H9 (cell line): ENCODE measurements around the gene METAP2. TPM values are rescaled to one million over a fixed set of nuclear protein-coding genes. Genes with fewer than 3 reads are reported as not detected.
"Not testable (repeated sequence)": the region's sequence is repeated elsewhere in the genome, so short reads cannot be mapped to it uniquely, and the experiment has no call there.

Experiments used
- DNase-seq: peaks from one replicate; pipeline ENCODE4 v3.0.0-alpha.2; 2017
- H2AFZ ChIP-seq: one replicate; pipeline ENCODE4 v1.6.1; 2013; ENCODE audit warnings: mild to moderate bottlenecking, low read length, control low read depth, moderate library complexity
- H2AK5ac ChIP-seq: 2 replicates; pipeline ENCODE4 v1.6.1; 2013; ENCODE audit warnings: low read length, control low read depth, mixed read lengths; ENCODE audit not compliant: insufficient read length
- H2BK120ac ChIP-seq: one replicate; pipeline ENCODE4 v1.6.1; 2013; ENCODE audit warnings: low read depth, mild to moderate bottlenecking, low read length, control low read depth, inconsistent platforms; ENCODE audit not compliant: poor library complexity, severe bottlenecking
- H2BK12ac ChIP-seq: 2 replicates; pipeline ENCODE4 v1.6.1; 2013; ENCODE audit warnings: low read length, control low read depth, mixed read lengths, low read depth; ENCODE audit not compliant: insufficient read length
- H2BK15ac ChIP-seq: 2 replicates; pipeline ENCODE4 v1.6.1; 2013; ENCODE audit warnings: low read depth, low read length, control low read depth
- H2BK20ac ChIP-seq: one replicate; pipeline ENCODE4 v1.6.1; 2013; ENCODE audit warnings: low read depth, mild to moderate bottlenecking, low read length, control low read depth, inconsistent platforms; ENCODE audit not compliant: poor library complexity, severe bottlenecking
- H2BK5ac ChIP-seq: 2 replicates; pipeline ENCODE4 v1.6.1; 2013; ENCODE audit warnings: low read length, control low read depth, mixed read lengths; ENCODE audit not compliant: insufficient read length
- H3K14ac ChIP-seq: 2 replicates; pipeline ENCODE4 v1.6.1; 2013; ENCODE audit warnings: low read length, control low read depth; ENCODE audit not compliant: insufficient read depth
- H3K18ac ChIP-seq: 2 replicates; pipeline ENCODE4 v1.6.1; 2013; ENCODE audit warnings: low read depth, mild to moderate bottlenecking, mixed read lengths, low read length, control low read depth; ENCODE audit not compliant: insufficient read length
- H3K23ac ChIP-seq: 2 replicates; pipeline ENCODE4 v1.6.1; 2013; ENCODE audit warnings: low read length, control low read depth, mixed read lengths, low read depth; ENCODE audit not compliant: insufficient read length
- H3K23me2 ChIP-seq: 2 replicates; pipeline ENCODE4 v1.6.1; 2013; ENCODE audit warnings: low read depth, mild to moderate bottlenecking, mixed read lengths, low read length, control low read depth; ENCODE audit not compliant: insufficient read length, poor library complexity, severe bottlenecking
- H3K27ac ChIP-seq: 2 replicates; pipeline ENCODE4 v1.5.1; 2013; ENCODE audit warnings: low read length, control low read depth, mixed read lengths, low read depth; ENCODE audit not compliant: insufficient read length
- H3K27me3 ChIP-seq: 2 replicates; pipeline ENCODE4 v1.6.1; 2013; ENCODE audit warnings: low read length, control low read depth, inconsistent platforms; ENCODE audit not compliant: insufficient read depth
- H3K4ac ChIP-seq: 2 replicates; pipeline ENCODE4 v1.6.1; 2013; ENCODE audit warnings: low read depth, mild to moderate bottlenecking, control low read depth, inconsistent platforms, low read length, moderate library complexity
- H3K4me1 ChIP-seq: 2 replicates; pipeline ENCODE4 v1.6.1; 2013; ENCODE audit warnings: low read length, control low read depth, inconsistent platforms; ENCODE audit not compliant: insufficient read depth
- H3K4me2 ChIP-seq: 2 replicates; pipeline ENCODE4 v1.6.1; 2013; ENCODE audit warnings: low read length, control low read depth, mixed read lengths; ENCODE audit not compliant: insufficient read length, insufficient read depth
- H3K56ac ChIP-seq: 2 replicates; pipeline ENCODE4 v1.6.1; 2013; ENCODE audit warnings: low read depth, mild to moderate bottlenecking, mixed read lengths, low read length, control low read depth; ENCODE audit not compliant: insufficient read length
- H3K79me1 ChIP-seq: 2 replicates; pipeline ENCODE4 v1.6.1; 2013; ENCODE audit warnings: low read depth, mild to moderate bottlenecking, moderate library complexity, low read length, control low read depth, inconsistent platforms; ENCODE audit not compliant: insufficient read depth, poor library complexity, severe bottlenecking
- H3K79me2 ChIP-seq: 2 replicates; pipeline ENCODE4 v1.6.1; 2013; ENCODE audit warnings: low read length, control low read depth, inconsistent platforms; ENCODE audit not compliant: insufficient read depth
- H3K9ac ChIP-seq: 2 replicates; pipeline ENCODE4 v1.6.1; 2013; ENCODE audit warnings: low read length, control low read depth, mixed read lengths; ENCODE audit not compliant: insufficient read length; ENCODE audit errors: extremely low read depth
- H3K9me3 ChIP-seq: one replicate; pipeline ENCODE4 v1.6.1; 2013; ENCODE audit warnings: low read depth, low read length, inconsistent platforms; ENCODE audit not compliant: control insufficient read depth
- H3T11ph ChIP-seq: one replicate; pipeline ENCODE4 v1.6.1; 2013; ENCODE audit warnings: mild to moderate bottlenecking, low read length, control low read depth, inconsistent platforms
- H4K20me1 ChIP-seq: one replicate; pipeline ENCODE4 v1.6.1; 2013; ENCODE audit not compliant: control insufficient read depth, insufficient read length, insufficient read depth
- H4K5ac ChIP-seq: 2 replicates; pipeline ENCODE4 v1.6.1; 2013; ENCODE audit warnings: low read depth, mild to moderate bottlenecking, mixed read lengths, low read length, control low read depth; ENCODE audit not compliant: insufficient read length
- H4K8ac ChIP-seq: replicated peaks from 2 replicates; pipeline ENCODE4 v1.6.1; 2013; ENCODE audit warnings: low read length, control low read depth, mixed read lengths, low read depth; ENCODE audit not compliant: insufficient read length
- H4K91ac ChIP-seq: 2 replicates; pipeline ENCODE4 v1.6.1; 2013; ENCODE audit warnings: low read depth, mild to moderate bottlenecking, moderate library complexity, mixed read lengths, low read length, control low read depth; ENCODE audit not compliant: insufficient read length
- H3K27ac Mint-ChIP-seq, 3 experiments: 2 replicates in 2 of 3; 3 replicates in 1 of 3; pipeline ENCODE4 v1.8.0; 2020 to 2021; ENCODE audit warnings: mixed read lengths in 3 of 3, mild to moderate bottlenecking in 1 of 3, moderate library complexity in 1 of 3
- H3K27me3 Mint-ChIP-seq: 2 replicates; pipeline ENCODE4 v1.8.0; 2021; ENCODE audit warnings: low read depth, mild to moderate bottlenecking, moderate library complexity, mixed read lengths
- H3K36me3 Mint-ChIP-seq, 3 experiments: 2 replicates in 2 of 3; 3 replicates in 1 of 3; pipeline ENCODE4 v1.8.0; 2020 to 2021; ENCODE audit warnings: low read depth in 3 of 3, mixed read lengths in 3 of 3; ENCODE audit not compliant: insufficient read depth in 1 of 3
- H3K4me1 Mint-ChIP-seq, 2 experiments: 2 replicates each; pipeline ENCODE4 v1.8.0; 2020; ENCODE audit warnings: mixed read lengths in 2 of 2
- H3K4me3 Mint-ChIP-seq, 2 experiments: 2 replicates in 1 of 2; 3 replicates in 1 of 2; pipeline ENCODE4 v1.8.0; 2020 to 2021; ENCODE audit warnings: mild to moderate bottlenecking in 2 of 2, mixed read lengths in 2 of 2, moderate library complexity in 1 of 2
- H3K9me3 Mint-ChIP-seq, 2 experiments: 2 replicates in 1 of 2; 3 replicates in 1 of 2; pipeline ENCODE4 v1.8.0; 2020; ENCODE audit warnings: mild to moderate bottlenecking in 2 of 2, mixed read lengths in 2 of 2, moderate library complexity in 1 of 2
- WGBS: extraction: QIAGEN DNeasy Blood & Tissue Kit; methylation state at CpG from one replicate; pipeline ENCODE4 v1.1.7; 2013; ENCODE audit warnings: missing lambda C conversion rate, low lambda C conversion rate, mixed read lengths; ENCODE audit not compliant: insufficient read length; ENCODE audit errors: extremely low coverage; 5-methylcytosine and 5-hydroxymethylcytosine counted together
- total RNA-seq: library from RNA; stranded (reverse); gene quantifications from 2 replicates; pipeline ENCODE4 v1.2.1, GENCODE V29; 2021
- TF ChIP-seq, protein P1 (sequence below): fragments of 200-600 bp; sonication (generic); conservative IDR thresholded peaks from 3 replicates; pipeline ENCODE4 v1.8.0; 2021; ENCODE audit warnings: antibody characterized with exemption, mild to moderate bottlenecking

METAP2 gene
- total RNA-seq, 1 experiment from 2014 or later: 140 TPM

- TF ChIP-seq, protein P1, sequence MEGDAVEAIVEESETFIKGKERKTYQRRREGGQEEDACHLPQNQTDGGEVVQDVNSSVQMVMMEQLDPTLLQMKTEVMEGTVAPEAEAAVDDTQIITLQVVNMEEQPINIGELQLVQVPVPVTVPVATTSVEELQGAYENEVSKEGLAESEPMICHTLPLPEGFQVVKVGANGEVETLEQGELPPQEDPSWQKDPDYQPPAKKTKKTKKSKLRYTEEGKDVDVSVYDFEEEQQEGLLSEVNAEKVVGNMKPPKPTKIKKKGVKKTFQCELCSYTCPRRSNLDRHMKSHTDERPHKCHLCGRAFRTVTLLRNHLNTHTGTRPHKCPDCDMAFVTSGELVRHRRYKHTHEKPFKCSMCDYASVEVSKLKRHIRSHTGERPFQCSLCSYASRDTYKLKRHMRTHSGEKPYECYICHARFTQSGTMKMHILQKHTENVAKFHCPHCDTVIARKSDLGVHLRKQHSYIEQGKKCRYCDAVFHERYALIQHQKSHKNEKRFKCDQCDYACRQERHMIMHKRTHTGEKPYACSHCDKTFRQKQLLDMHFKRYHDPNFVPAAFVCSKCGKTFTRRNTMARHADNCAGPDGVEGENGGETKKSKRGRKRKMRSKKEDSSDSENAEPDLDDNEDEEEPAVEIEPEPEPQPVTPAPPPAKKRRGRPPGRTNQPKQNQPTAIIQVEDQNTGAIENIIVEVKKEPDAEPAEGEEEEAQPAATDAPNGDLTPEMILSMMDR: no peak
- no peaks in the 10 kb centered on the region for H3K9me3 ChIP-seq
- Mint-ChIP-seq H3K27ac (no peak overlapping the region), H3K4me1 (no peaks in the 10 kb centered on the region), H3K27me3 (no peaks in the 10 kb centered on the region; the same call in 1 of the 2 replicates), H3K36me3 (peaks cover 0 to 3% (median under 1%) of the 10 kb centered on the region in 3 experiments; a peak in 3 of 7 replicates), H3K9me3 (peaks cover 3 to 6% of the 10 kb centered on the region in 2 experiments), H3K4me3 (no peak overlapping the region)
- H2BK5ac ChIP-seq: no peak overlapping the region
- no peaks in the 10 kb centered on the region for H3K79me1 ChIP-seq
- no peak overlapping the region for H4K8ac ChIP-seq
- no CpG with 5 or more reads among the region's 4 CpGs for WGBS
- no peaks in the 10 kb centered on the region for H4K20me1 ChIP-seq
- no peaks in the 10 kb centered on the region for H3K4me1 ChIP-seq
- no peak overlapping the region for H2AK5ac ChIP-seq
- no peak overlapping the region for H2BK15ac ChIP-seq
- no peak overlapping the region for H2AFZ ChIP-seq
- H3K9ac ChIP-seq: no peak overlapping the region
- H2BK20ac ChIP-seq: no peak overlapping the region
- H3K23ac ChIP-seq: no peak overlapping the region
- no peak overlapping the region for H3T11ph ChIP-seq
- H4K91ac ChIP-seq: no peak overlapping the region
- H2BK120ac ChIP-seq: no peak overlapping the region
- no peak overlapping the region for H3K4me2 ChIP-seq
- H3K27ac ChIP-seq: no peak overlapping the region
- no peaks in the 10 kb centered on the region; the same call in 1 of the 2 replicates for H3K27me3 ChIP-seq
- no peak for DNase-seq
- H3K23me2 ChIP-seq: no peaks in the 10 kb centered on the region
- no peaks in the 10 kb centered on the region for H3K79me2 ChIP-seq
- no peak overlapping the region for H3K56ac ChIP-seq
- H3K18ac ChIP-seq: no peak overlapping the region
- no peak overlapping the region for H4K5ac ChIP-seq
- H3K4ac ChIP-seq: no peak overlapping the region
- H2BK12ac ChIP-seq: no peak overlapping the region
- H3K14ac ChIP-seq: no peak overlapping the region
Measured at GRCh38 chr12:95463050-95463449, 10.9 kb upstream of the METAP2 start.

GRCh38 chr12:95463776-95464175 lies 10.2 kb upstream of the METAP2 start:
- H3K4me3 Mint-ChIP-seq, H3K79me1 ChIP-seq, H3K27ac ChIP-seq, H4K8ac ChIP-seq, DNase-seq, H4K91ac ChIP-seq, H4K5ac ChIP-seq, H2BK12ac ChIP-seq, H3T11ph ChIP-seq, H3K9ac ChIP-seq, H3K4ac ChIP-seq, H3K4me1 Mint-ChIP-seq, H3K79me2 ChIP-seq, H2AK5ac ChIP-seq, H3K9me3 ChIP-seq, H3K9me3 Mint-ChIP-seq, H3K4me2 ChIP-seq, H3K18ac ChIP-seq, H3K27me3 ChIP-seq, H2BK20ac ChIP-seq, H3K56ac ChIP-seq, H3K27me3 Mint-ChIP-seq, H2BK15ac ChIP-seq, H3K27ac Mint-ChIP-seq, H4K20me1 ChIP-seq, H3K23me2 ChIP-seq, H3K36me3 Mint-ChIP-seq, H2BK5ac ChIP-seq, H3K4me1 ChIP-seq, H3K23ac ChIP-seq, H2AFZ ChIP-seq, H3K14ac ChIP-seq, H2BK120ac ChIP-seq: not testable (repeated sequence)
- WGBS: no CpG with 5 or more reads among the region's 4 CpGs
